Kidney epithelial cell (primary cell): Measurements from ENCODE around the gene TYW1. TPM values are rescaled to one million over a fixed set of nuclear protein-coding genes. Genes with fewer than 3 reads are reported as not detected.
"Not testable (repeated sequence)": the region's sequence is repeated elsewhere in the genome, so short reads cannot be mapped to it uniquely, and the experiment has no call there.

Experiments used
- DNase-seq: peaks from one replicate; pipeline ENCODE4 v3.0.0-alpha.2; 2010; ENCODE audit warnings: low read depth
- H3K27me3 ChIP-seq: 2 replicates; pipeline ENCODE4 v1.6.0; 2011; ENCODE audit warnings: low read length; ENCODE audit not compliant: control insufficient read depth, insufficient read depth
- H3K36me3 ChIP-seq: 2 replicates; pipeline ENCODE4 v1.5.1; 2011; ENCODE audit warnings: low read length; ENCODE audit not compliant: control insufficient read depth, insufficient read depth
- H3K4me3 ChIP-seq: 2 replicates; pipeline ENCODE4 v1.5.1; 2011; ENCODE audit warnings: low read depth, mild to moderate bottlenecking, control low read depth, low read length
- total RNA-seq: library from RNA; depleted of rRNA; stranded (reverse); fragments of >200 nt; gene quantifications from 2 replicates; pipeline ENCODE4 v1.2.3, GENCODE V29; 2015
- TF ChIP-seq, protein P1 (sequence below): IDR thresholded peaks from 2 replicates; pipeline ENCODE4 v1.5.1; 2011; ENCODE audit warnings: mild to moderate bottlenecking, moderate library complexity, low read length, control low read depth, inconsistent platforms; ENCODE audit not compliant: insufficient read depth, poor library complexity, severe bottlenecking

The TYW1 gene
- total RNA-seq, 1 donor from 2014 or later = 19.0 TPM

DNA sequence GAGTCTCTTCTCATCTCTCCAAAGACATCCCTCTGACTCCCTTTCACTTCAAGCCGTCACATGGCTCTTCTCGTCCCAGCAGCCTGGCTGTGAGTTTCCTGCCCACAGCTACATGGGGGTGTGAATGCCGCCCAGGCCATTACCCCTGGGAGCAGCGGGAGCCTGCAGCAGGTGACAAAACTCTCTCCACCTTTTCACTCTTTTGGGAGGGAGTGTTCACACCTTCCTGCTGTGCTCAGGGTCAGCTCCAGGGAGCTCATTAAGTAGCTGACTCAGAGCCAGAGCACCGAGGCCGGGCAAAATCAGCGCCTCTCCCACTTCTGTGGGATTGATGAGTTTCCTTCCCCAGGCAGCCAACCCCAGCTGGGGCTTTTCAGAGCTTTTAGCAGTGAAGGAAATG is 271.3 kb downstream of the TYW1 start:
- H3K27me3 ChIP-seq = no peaks in the 10 kb centered on the region
- H3K36me3 ChIP-seq = no peaks in the 10 kb centered on the region
- no peak overlapping the region for H3K4me3 ChIP-seq
- DNase-seq = no peak
- TF ChIP-seq, protein P1, sequence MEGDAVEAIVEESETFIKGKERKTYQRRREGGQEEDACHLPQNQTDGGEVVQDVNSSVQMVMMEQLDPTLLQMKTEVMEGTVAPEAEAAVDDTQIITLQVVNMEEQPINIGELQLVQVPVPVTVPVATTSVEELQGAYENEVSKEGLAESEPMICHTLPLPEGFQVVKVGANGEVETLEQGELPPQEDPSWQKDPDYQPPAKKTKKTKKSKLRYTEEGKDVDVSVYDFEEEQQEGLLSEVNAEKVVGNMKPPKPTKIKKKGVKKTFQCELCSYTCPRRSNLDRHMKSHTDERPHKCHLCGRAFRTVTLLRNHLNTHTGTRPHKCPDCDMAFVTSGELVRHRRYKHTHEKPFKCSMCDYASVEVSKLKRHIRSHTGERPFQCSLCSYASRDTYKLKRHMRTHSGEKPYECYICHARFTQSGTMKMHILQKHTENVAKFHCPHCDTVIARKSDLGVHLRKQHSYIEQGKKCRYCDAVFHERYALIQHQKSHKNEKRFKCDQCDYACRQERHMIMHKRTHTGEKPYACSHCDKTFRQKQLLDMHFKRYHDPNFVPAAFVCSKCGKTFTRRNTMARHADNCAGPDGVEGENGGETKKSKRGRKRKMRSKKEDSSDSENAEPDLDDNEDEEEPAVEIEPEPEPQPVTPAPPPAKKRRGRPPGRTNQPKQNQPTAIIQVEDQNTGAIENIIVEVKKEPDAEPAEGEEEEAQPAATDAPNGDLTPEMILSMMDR = no peak

DNA sequence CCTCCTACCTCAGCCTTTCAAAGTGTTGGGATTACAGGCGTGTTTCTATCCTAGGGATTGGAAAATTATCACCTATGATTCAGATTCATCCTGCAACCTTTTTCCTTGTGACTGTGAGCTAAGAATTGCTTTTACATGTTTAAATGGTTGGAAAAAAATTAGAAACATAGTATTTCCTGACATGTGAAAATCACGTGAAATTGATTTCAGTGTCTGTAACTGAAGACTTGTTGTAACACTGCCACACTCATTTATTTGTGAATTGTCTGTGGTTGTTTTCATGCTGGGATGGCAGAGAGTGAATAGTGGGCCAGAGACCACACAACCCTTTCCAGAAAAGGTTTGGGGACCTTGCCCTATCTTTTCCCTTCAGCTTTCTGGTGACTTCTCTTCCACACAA is 273.3 kb downstream of the TYW1 start:
- H3K4me3 ChIP-seq, H3K36me3 ChIP-seq, DNase-seq, H3K27me3 ChIP-seq: not testable (repeated sequence)

Other genes with a start within 250 kb of the TYW1 start
- gene TMEM248, start 75.6 kb upstream of the TYW1 start, total RNA-seq = 96.5 and 103 TPM in 2 replicates
- 102 and 109 TPM in 2 replicates for gene SBDS, start 1.2 kb upstream of the TYW1 start, total RNA-seq